ENCODE data around the gene ACTL8.

- TF ChIP-seq CTCF (IDR thresholded peaks at IDR 0.05): no peak
- no peak for TF ChIP-seq EZH2 (IDR thresholded peaks at IDR 0.05)
These were observed 35.4 kb downstream of the ACTL8 start for GRCh38 chr1:17790383-17791054.

Measured in neural progenitor cell (in vitro differentiated cells).